GM21447 (cell line): Measurements from ENCODE around the gene PACS2.
"Not testable (repeated sequence)": the region's sequence is repeated elsewhere in the genome, so short reads cannot be mapped to it uniquely, and the experiment has no call there.

Experiments used
- ATAC-seq: cut with Tn5 transposase; IDR thresholded peaks from one replicate; pipeline ENCODE4 v1.9.1; 2021; ENCODE audit not compliant: unreplicated experiment

The PACS2 gene

GRCh38 chr14:105287249-105288102, 27.1 kb upstream of the PACS2 start:
- no peak for ATAC-seq

GRCh38 chr14:105288936-105289335, 25.6 kb upstream of the PACS2 start:
- not testable (repeated sequence) for ATAC-seq

GRCh38 chr14:105290621-105291346, 23.8 kb upstream of the PACS2 start:
- ATAC-seq = no peak

GRCh38 chr14:105292826-105293711, 21.5 kb upstream of the PACS2 start:
- ATAC-seq = peak; percentile 35

GRCh38 chr14:105294142-105294597, 20.4 kb upstream of the PACS2 start:
- ATAC-seq = peak; percentile 52

GRCh38 chr14:105297311-105297710, 17.2 kb upstream of the PACS2 start:
- ATAC-seq = not testable (repeated sequence)

- ATAC-seq = peak; percentile 19
Observed at GRCh38 chr14:105299654-105300541, 14.7 kb upstream of the PACS2 start.

GRCh38 chr14:105300542-105301102, 13.9 kb upstream of the PACS2 start, which contains the start of gene BRF1:
BRF1 (minus strand) TSS chr14:105301001; CDS start chr14:105300629, 372 bp downstream.
- ATAC-seq = peak; percentile 79

GRCh38 chr14:105301103-105301914, 13.2 kb upstream of the PACS2 start:
- ATAC-seq = peak; percentile 53

- ATAC-seq = not testable (repeated sequence)
Observed at GRCh38 chr14:105301915-105302249, 12.7 kb upstream of the PACS2 start.

GRCh38 chr14:105303949-105304348, 10.6 kb upstream of the PACS2 start:
- ATAC-seq = no peak

- no peak for ATAC-seq
Observed at GRCh38 chr14:105304565-105304964, 10.0 kb upstream of the PACS2 start.

- ATAC-seq = no peak
Observed at GRCh38 chr14:105305345-105305744, 9.2 kb upstream of the PACS2 start.

GRCh38 chr14:105305791-105306190, 8.8 kb upstream of the PACS2 start:
- no peak for ATAC-seq

- ATAC-seq = no peak
Observed at GRCh38 chr14:105307052-105307727, 7.4 kb upstream of the PACS2 start.

GRCh38 chr14:105309371-105309770, 5.2 kb upstream of the PACS2 start:
- no peak for ATAC-seq

GRCh38 chr14:105311838-105312237, 2.7 kb upstream of the PACS2 start:
- no peak for ATAC-seq

GRCh38 chr14:105312973-105313372, 1.6 kb upstream of the PACS2 start:
- no peak for ATAC-seq
